ENCODE measurements around the gene U2AF1L4.

U2AF1L4 gene

DNA sequence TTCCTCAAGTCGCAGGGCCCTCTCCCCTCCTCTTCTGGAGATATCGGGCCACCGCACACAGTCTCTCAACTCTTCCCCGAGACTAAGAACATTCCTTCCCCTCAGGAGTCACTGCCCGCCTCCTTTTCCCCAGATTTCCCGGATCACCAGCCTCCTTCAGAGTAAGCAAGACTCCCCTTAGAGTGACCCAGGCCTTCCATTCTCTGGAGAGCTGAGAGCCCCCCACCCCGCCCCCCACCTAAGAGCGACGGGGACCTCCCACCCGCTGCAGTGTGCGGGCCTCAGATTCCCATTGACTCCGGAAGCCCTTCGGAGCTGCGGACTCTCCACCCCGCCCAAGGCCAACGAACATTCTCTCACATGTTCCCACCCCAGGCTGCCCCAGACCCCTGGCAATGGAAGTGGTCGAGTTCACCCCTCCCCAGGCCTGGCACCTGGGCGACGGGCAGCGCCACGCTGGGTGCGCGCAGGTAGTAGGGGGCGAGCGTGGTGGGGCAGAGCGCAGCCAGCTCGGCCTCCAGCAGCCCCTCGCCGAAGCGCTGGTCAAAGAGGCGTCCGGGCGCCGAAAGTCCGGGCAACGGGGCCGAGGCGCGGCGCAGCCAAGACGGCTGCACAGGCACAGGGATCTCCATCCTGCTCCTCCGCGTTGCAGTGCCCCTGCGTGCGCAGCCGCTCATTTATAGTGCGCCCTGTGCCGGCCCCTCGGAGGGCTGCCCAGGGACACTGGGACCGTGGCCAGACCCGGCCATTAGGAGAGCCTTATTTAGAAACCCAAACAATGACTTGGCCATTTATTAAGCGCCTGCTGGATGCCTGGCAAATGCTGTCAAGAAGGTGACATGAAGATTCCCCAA, 11.4 kb upstream of the U2AF1L4 start, which contains the start of gene HSPB6:
Gene HSPB6, minus strand, starts transcription at position 653 of the 854 bp plus-strand sequence. Its CDS starts 21 bp downstream, at position 632.
- no CpG with 5 or more reads among the region's 52 CpGs for WGBS (ENCODE audit: insufficient coverage, insufficient read length)
- Histone ChIP-seq H3K36me3 (ENCODE audit: control insufficient read depth, insufficient read depth, low read length) (no peaks in the 10 kb centered on the region), H3K9me3 (ENCODE audit: control insufficient read depth, insufficient read depth, low read length) (no peaks in the 10 kb centered on the region), H3K27ac (ENCODE audit: low read length) (no peak within 1 kb of the TSS), H3K27me3 (ENCODE audit: control insufficient read depth, insufficient read depth, low read length) (no peaks in the 10 kb centered on the region), H3K4me3 (ENCODE audit: low read length) (peak within 1 kb of the TSS; percentile 69; the same call in 1 of the 2 replicates), H3K4me1 (ENCODE audit: control insufficient read depth, insufficient read depth, low read length) (0 out of 2 replicates have a peak, but pooled peaks cover 2% of the 10 kb centered on the region)
- DNase-seq (ENCODE audit: low read depth, low spot score): no peak

DNA sequence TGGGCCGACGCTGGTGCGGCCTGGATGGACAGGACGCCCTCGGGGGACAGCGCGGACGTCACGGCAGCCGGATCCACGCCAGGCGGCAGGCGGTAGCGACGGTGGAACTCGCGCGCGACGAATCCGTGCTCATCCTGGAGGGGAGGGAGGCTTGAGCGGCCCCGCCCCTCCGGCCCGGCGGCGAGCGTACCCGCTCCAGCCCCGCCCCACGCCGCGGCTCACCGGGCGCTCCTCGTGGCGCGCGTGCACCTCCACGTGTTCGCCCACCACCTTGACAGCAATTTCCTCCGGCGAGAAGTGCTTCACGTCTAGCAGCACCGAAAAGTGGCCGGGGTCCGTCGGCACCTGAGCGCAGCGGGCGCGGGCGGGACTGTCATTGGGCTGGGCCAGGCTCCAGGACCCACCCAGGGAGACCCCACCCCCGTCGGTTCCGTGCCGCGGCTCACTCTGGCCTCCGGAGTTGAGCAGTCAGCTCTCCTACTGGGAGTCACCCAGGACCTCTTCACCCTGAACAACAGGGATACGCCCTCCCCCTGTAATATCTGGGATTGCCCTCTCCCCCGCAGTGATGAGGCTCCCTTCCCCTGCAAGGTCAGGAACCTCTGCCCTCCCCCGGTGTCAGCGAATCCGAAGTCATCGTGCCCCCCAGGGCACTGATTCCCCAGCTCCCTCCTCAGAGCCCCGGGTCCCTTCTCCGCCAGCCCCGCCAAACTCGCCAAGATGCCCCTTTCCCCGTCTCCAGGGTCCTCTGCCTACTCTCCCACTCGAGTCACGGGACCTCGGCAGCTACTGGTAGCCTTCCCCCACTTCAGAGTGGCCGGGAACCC, 10.5 kb upstream of the U2AF1L4 start:
- H3K36me3 ChIP-seq (ENCODE audit: control insufficient read depth, insufficient read depth, low read length): no peaks in the 10 kb centered on the region
- H3K4me1 ChIP-seq (ENCODE audit: control insufficient read depth, insufficient read depth, low read length): 0 out of 2 replicates have a peak, but pooled peaks cover 2% of the 10 kb centered on the region
- no peak for DNase-seq (ENCODE audit: low read depth, low spot score)
- WGBS (ENCODE audit: insufficient coverage, insufficient read length): no CpG with 5 or more reads among the region's 74 CpGs
- no peaks in the 10 kb centered on the region for H3K27me3 ChIP-seq (ENCODE audit: control insufficient read depth, insufficient read depth, low read length)
- H3K4me3 ChIP-seq (ENCODE audit: low read length): peak overlapping the region; percentile 69; the same call in 1 of the 2 replicates
- no peak overlapping the region for H3K27ac ChIP-seq (ENCODE audit: low read length)
- no peaks in the 10 kb centered on the region for H3K9me3 ChIP-seq (ENCODE audit: control insufficient read depth, insufficient read depth, low read length)

DNA sequence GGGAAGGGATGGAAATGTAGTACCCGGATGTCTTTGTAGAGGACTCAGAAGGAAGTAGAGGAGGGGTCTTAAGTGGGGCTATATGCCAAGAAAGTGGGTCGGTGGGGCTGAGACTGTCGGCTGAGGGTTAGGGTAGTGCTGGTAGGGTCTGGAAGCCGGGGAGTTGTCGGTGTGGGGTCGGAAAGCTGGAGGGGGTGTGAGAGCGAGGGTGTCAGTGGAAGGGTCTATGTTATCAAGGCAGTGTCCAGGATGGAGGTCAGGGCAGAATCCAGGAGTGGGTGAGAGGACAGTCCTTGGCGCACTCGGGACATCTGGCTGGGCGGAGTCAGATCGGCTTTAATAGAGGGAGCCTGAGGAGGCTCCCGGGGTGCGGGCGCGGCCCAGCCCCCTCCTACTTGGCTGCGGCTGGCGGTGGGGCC, 9.9 kb upstream of the U2AF1L4 start:
- 0 out of 2 replicates have a peak, but pooled peaks cover 2% of the 10 kb centered on the region for H3K4me1 ChIP-seq (ENCODE audit: control insufficient read depth, insufficient read depth, low read length)
- no peaks in the 10 kb centered on the region for H3K27me3 ChIP-seq (ENCODE audit: control insufficient read depth, insufficient read depth, low read length)
- peak overlapping the region; percentile 69; the same call in 1 of the 2 replicates for H3K4me3 ChIP-seq (ENCODE audit: low read length)
- DNase-seq (ENCODE audit: low read depth, low spot score): no peak
- H3K27ac ChIP-seq (ENCODE audit: low read length): no peak overlapping the region
- no peaks in the 10 kb centered on the region for H3K36me3 ChIP-seq (ENCODE audit: control insufficient read depth, insufficient read depth, low read length)
- H3K9me3 ChIP-seq (ENCODE audit: control insufficient read depth, insufficient read depth, low read length): no peaks in the 10 kb centered on the region
- no CpG with 5 or more reads among the region's 17 CpGs for WGBS (ENCODE audit: insufficient coverage, insufficient read length)

DNA sequence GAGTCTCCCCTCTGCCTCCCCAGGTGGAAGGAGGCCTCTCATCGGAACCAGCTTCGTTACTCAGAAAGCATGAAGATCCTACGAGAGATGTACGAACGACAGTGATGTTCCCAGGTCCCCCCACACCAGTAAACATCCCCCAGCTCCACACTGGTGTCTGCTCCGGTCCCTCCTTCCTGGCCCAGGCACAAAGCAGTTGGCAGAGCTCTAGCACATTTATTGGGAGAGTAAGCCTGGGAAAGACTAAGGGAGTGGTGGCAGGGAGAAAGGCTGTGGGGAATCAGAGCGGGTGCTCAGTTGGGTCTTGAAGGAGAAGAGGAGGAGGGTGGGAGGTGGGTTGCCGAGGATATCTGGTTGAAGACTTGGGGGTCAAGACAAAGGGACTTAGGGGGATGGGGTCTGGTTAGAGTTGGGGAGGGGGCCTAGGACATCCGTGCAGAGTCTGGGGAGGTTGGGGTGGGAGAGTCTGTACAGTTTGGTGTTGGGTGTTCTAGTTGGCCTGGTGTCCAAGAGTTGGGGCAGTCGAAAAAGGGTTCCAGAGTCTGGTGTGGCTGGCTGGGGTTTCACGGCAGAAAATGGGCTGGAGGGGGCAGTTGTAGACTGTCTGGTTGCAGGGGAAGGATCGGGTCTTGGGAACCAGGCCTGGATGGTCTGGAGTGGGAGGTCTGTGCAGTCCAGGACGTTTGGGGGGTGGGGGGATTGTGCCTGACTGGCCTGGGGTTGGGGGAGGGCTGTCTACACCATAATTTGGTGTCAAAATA, 9.3 kb upstream of the U2AF1L4 start:
- Histone ChIP-seq H3K27me3 (ENCODE audit: control insufficient read depth, insufficient read depth, low read length) (no peaks in the 10 kb centered on the region), H3K4me3 (ENCODE audit: low read length) (no peak overlapping the region), H3K9me3 (ENCODE audit: control insufficient read depth, insufficient read depth, low read length) (no peaks in the 10 kb centered on the region), H3K4me1 (ENCODE audit: control insufficient read depth, insufficient read depth, low read length) (0 out of 2 replicates have a peak, but pooled peaks cover 2% of the 10 kb centered on the region), H3K27ac (ENCODE audit: low read length) (no peak overlapping the region), H3K36me3 (ENCODE audit: control insufficient read depth, insufficient read depth, low read length) (no peaks in the 10 kb centered on the region)
- DNase-seq (ENCODE audit: low read depth, low spot score): no peak
- no CpG with 5 or more reads among the region's 13 CpGs for WGBS (ENCODE audit: insufficient coverage, insufficient read length)

DNA sequence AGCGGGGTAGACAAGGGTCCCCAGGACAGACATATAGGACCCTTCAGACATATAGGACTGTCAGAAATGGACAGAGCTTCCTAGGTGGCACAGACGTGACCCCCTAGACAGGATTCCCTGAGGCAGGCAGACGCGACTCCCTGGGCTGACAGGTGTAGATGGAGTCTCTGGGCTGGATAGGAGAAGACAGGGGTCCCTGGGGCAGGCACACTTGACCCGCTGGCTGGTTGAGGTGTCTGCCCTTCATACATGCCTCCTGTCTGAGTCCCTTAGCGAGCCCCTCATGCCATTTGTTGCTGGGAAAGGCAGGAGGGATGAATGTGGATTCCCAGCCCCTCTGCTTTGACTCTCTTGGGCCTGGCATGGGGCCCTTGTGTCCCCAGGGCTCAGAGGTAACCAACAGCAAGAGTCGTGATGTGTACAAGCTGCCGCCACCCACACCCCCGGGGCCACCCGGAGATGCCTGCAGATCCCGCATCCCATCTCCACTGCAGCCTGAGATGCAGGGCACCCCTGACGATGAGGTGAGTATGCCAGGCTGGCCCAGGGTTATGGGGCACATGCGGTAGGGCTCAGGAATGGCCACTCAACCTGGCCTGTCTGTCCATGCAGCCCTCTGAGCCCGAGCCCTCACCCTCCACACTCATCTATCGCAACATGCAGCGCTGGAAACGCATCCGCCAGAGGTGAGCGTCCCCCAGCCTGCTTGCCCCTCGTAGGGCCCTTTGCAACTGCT, 8.6 kb upstream of the U2AF1L4 start:
- Histone ChIP-seq H3K27me3 (ENCODE audit: control insufficient read depth, insufficient read depth, low read length) (no peaks in the 10 kb centered on the region), H3K4me1 (ENCODE audit: control insufficient read depth, insufficient read depth, low read length) (0 out of 2 replicates have a peak, but pooled peaks cover 2% of the 10 kb centered on the region), H3K27ac (ENCODE audit: low read length) (no peak overlapping the region), H3K36me3 (ENCODE audit: control insufficient read depth, insufficient read depth, low read length) (no peaks in the 10 kb centered on the region), H3K9me3 (ENCODE audit: control insufficient read depth, insufficient read depth, low read length) (no peaks in the 10 kb centered on the region), H3K4me3 (ENCODE audit: low read length) (no peak overlapping the region)
- no peak for DNase-seq (ENCODE audit: low read depth, low spot score)
- no CpG with 5 or more reads among the region's 20 CpGs for WGBS (ENCODE audit: insufficient coverage, insufficient read length)

DNA sequence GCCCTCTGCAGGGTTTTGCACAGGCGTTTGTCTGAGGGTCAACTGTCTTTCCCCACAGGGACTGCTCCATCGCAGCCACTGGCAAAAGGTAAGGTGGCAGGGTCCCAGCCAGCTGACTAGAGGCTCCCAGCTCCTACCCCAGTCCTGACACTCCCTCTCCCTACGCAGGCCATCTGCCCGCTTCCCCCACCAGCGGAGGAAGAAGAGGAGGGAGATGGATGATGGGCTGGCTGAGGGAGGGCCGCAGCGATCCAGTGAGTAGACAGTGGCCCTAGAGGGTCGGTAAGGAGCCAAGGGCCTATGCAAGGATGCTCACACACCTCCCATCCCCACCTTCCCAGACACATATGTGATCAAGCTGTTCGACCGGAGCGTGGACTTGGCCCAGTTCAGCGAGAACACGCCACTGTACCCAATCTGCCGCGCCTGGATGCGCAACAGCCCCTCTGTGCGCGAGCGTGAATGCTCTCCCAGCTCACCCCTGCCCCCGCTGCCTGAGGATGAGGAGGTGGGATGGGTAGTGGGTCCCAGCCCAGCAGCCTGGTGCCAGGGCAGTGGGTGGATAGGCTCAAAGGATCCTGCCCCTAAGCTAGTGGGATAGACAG, 7.6 kb upstream of the U2AF1L4 start:
- no peaks in the 10 kb centered on the region for H3K27me3 ChIP-seq (ENCODE audit: control insufficient read depth, insufficient read depth, low read length)
- H3K4me1 ChIP-seq (ENCODE audit: control insufficient read depth, insufficient read depth, low read length): 0 out of 2 replicates have a peak, but pooled peaks cover 2% of the 10 kb centered on the region
- DNase-seq (ENCODE audit: low read depth, low spot score): no peak
- H3K4me3 ChIP-seq (ENCODE audit: low read length): no peak overlapping the region
- no peaks in the 10 kb centered on the region for H3K9me3 ChIP-seq (ENCODE audit: control insufficient read depth, insufficient read depth, low read length)
- no CpG with 5 or more reads among the region's 20 CpGs for WGBS (ENCODE audit: insufficient coverage, insufficient read length)
- H3K36me3 ChIP-seq (ENCODE audit: control insufficient read depth, insufficient read depth, low read length): no peaks in the 10 kb centered on the region
- no peak overlapping the region for H3K27ac ChIP-seq (ENCODE audit: low read length)

DNA sequence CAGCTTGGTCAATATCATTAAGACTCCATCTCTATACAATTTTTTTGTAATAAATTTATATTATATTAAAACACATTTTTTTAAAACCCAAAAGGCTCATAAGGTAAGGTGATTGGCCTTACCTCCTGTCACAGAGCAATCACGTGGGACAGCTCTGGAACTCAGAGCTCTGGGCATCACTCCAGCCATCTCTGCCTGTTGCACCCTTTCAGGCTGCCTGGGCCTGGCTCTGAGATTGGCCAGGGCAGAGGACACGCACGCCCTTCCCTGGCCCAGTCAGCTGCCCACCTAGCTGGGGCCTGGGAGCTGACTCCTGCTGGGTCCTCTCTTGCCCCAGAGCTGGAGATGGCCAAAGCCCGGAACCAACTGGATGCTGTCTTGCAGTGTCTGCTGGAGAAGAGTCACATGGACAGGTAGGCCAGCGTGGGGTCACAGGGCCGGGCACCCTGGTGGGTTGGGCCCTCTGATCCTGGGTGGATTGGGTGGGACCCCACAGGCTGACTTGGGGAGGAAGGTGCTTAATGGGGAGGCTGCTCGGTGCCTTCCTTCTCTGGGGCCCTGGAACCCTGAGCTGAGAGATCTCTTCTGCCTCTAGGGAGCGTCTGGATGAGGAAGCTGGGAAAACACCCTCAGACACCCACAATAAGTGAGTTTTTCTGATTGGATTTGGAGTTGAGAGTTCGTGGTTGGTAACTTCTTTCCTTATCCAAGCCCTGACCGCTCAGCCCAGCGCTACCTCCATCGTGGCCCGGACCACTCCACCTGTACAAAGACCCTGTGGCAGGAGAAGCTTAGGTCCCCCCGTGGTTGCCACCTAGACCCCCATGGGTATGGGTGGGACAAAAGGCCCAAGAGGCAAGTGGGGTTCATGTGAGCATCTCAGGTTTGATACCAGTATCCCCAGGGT, 6.9 kb upstream of the U2AF1L4 start:
- H3K4me3 ChIP-seq (ENCODE audit: low read length): no peak overlapping the region
- no CpG with 5 or more reads among the region's 14 CpGs for WGBS (ENCODE audit: insufficient coverage, insufficient read length)
- H3K9me3 ChIP-seq (ENCODE audit: control insufficient read depth, insufficient read depth, low read length): no peaks in the 10 kb centered on the region
- H3K4me1 ChIP-seq (ENCODE audit: control insufficient read depth, insufficient read depth, low read length): no peaks in the 10 kb centered on the region
- H3K27me3 ChIP-seq (ENCODE audit: control insufficient read depth, insufficient read depth, low read length): no peaks in the 10 kb centered on the region
- DNase-seq (ENCODE audit: low read depth, low spot score): no peak
- H3K36me3 ChIP-seq (ENCODE audit: control insufficient read depth, insufficient read depth, low read length): no peaks in the 10 kb centered on the region
- no peak overlapping the region for H3K27ac ChIP-seq (ENCODE audit: low read length)

DNA sequence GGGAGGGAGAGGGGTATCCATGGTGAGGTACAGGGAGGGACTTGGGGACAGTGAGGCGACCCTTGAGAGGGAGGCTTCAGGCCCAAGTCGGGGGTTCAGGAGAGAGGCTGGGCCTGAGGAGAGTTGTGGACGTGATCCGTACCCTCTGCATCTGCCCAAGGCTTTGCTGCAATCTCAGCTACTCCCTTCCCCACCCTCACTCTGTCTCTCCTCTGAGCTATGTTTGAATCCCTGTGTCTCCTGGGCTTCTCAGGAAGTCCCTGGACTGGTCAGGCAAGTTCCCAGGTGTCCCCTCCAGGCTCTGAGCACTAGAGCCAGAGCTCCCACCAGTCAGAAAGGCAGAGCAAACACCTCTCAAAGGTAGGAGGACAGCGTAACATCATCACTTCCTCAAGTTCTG, 4.9 kb upstream of the U2AF1L4 start:
- Histone ChIP-seq H3K27ac (ENCODE audit: low read length) (no peak overlapping the region), H3K27me3 (ENCODE audit: control insufficient read depth, insufficient read depth, low read length) (no peaks in the 10 kb centered on the region), H3K36me3 (ENCODE audit: control insufficient read depth, insufficient read depth, low read length) (no peaks in the 10 kb centered on the region), H3K4me1 (ENCODE audit: control insufficient read depth, insufficient read depth, low read length) (no peaks in the 10 kb centered on the region), H3K9me3 (ENCODE audit: control insufficient read depth, insufficient read depth, low read length) (no peaks in the 10 kb centered on the region), H3K4me3 (ENCODE audit: low read length) (no peak overlapping the region)
- WGBS (ENCODE audit: insufficient coverage, insufficient read length): no CpG with 5 or more reads among the region's 5 CpGs
- DNase-seq (ENCODE audit: low read depth, low spot score): no peak
